GM23248 (cell line): ENCODE data around the gene PSPC1. TPM values are rescaled to one million over a fixed set of nuclear protein-coding genes. Genes with fewer than 3 reads are reported as not detected.

Experiments
- DNase-seq: peaks from one replicate; pipeline ENCODE4 v3.0.0-alpha.2; 2015
- H2AFZ ChIP-seq: fragments of 200-600 bp; sonication (generic); 2 replicates; pipeline ENCODE4 v1.6.1; 2016; ENCODE audit warnings: antibody characterized with exemption
- H3F3A ChIP-seq: fragments of 200-600 bp; sonication (generic); 2 replicates; pipeline ENCODE4 v1.6.1; 2016; ENCODE audit warnings: mild to moderate bottlenecking, antibody characterized with exemption, mixed run types; ENCODE audit not compliant: insufficient read depth
- H3K27ac ChIP-seq: fragments of 200-600 bp; sonication (generic); 2 replicates; pipeline ENCODE4 v1.5.1; 2016; ENCODE audit warnings: mild to moderate bottlenecking
- H3K27me3 ChIP-seq: fragments of 200-600 bp; sonication (generic); replicated peaks from 2 replicates; pipeline ENCODE4 v1.6.1; 2016; ENCODE audit warnings: mild to moderate bottlenecking; ENCODE audit not compliant: insufficient read depth
- H3K36me3 ChIP-seq: fragments of 200-600 bp; sonication (generic); 2 replicates; pipeline ENCODE4 v1.6.1; 2016; ENCODE audit warnings: low read depth, mild to moderate bottlenecking
- H3K4me1 ChIP-seq: fragments of 200-600 bp; sonication (generic); 2 replicates; pipeline ENCODE4 v1.6.1; 2016; ENCODE audit warnings: mild to moderate bottlenecking; ENCODE audit not compliant: insufficient read depth
- H3K4me2 ChIP-seq: fragments of 200-600 bp; sonication (generic); one replicate; pipeline ENCODE4 v1.6.1; 2016; ENCODE audit warnings: mild to moderate bottlenecking; ENCODE audit not compliant: unreplicated experiment
- H3K4me3 ChIP-seq: fragments of 200-600 bp; sonication (generic); 2 replicates; pipeline ENCODE4 v1.5.1; 2016; ENCODE audit warnings: mild to moderate bottlenecking
- H3K79me2 ChIP-seq: fragments of 200-600 bp; sonication (generic); 2 replicates; pipeline ENCODE4 v1.6.1; 2016; ENCODE audit warnings: mild to moderate bottlenecking; ENCODE audit not compliant: insufficient read depth
- H3K9ac ChIP-seq: fragments of 200-600 bp; sonication (generic); 2 replicates; pipeline ENCODE4 v1.6.1; 2016; ENCODE audit warnings: mild to moderate bottlenecking
- H3K9me2 ChIP-seq: fragments of 200-600 bp; sonication (generic); 2 replicates; pipeline ENCODE4 v1.6.1; 2016; ENCODE audit warnings: mixed run types, mild to moderate bottlenecking, moderate library complexity; ENCODE audit not compliant: insufficient read depth
- H3K9me3 ChIP-seq: fragments of 200-600 bp; sonication (generic); one replicate; pipeline ENCODE4 v1.6.1; 2017; ENCODE audit warnings: low read depth
- H4K20me1 ChIP-seq: fragments of 200-600 bp; sonication (generic); 2 replicates; pipeline ENCODE4 v1.6.0; 2016; ENCODE audit not compliant: insufficient read depth
- EZH2 ChIP-seq: fragments of 200-600 bp; sonication (generic); IDR thresholded peaks from 2 replicates; pipeline ENCODE4 v1.6.1; 2018; ENCODE audit warnings: antibody characterized with exemption, mild to moderate bottlenecking; ENCODE audit not compliant: insufficient read depth, poor library complexity, severe bottlenecking
- EZH2phosphoT487 ChIP-seq: fragments of 200-600 bp; sonication (generic); IDR thresholded peaks from 2 replicates; pipeline ENCODE4 v1.6.1; 2018; ENCODE audit warnings: antibody characterized with exemption, moderate library complexity, mild to moderate bottlenecking, low read depth; ENCODE audit not compliant: insufficient read depth
- WGBS, 2 experiments: methylation state at CpG; one replicate each; pipeline ENCODE4 v1.1.6; 2015 to 2017; ENCODE audit warnings: low lambda C conversion rate in 2 of 2, low coverage in 1 of 2; ENCODE audit errors: missing lambda C conversion rate in 2 of 2; 5-methylcytosine and 5-hydroxymethylcytosine counted together
- in situ Hi-C: fragments of 300-500 bp; cut with MboI; formaldehyde crosslinking; loops from 2 replicates; pipeline ENCODE4 v1.15.0; 2020
- polyA plus RNA-seq: library from polyadenylated mRNA; unstranded; fragments of >200 nt; fragmentation: Nextera tagmentation; extraction: Ambion mirVana; gene quantifications from 2 replicates; pipeline ENCODE4 v1.2.1, GENCODE V29; 2016
- total RNA-seq: library from RNA; depleted of rRNA; stranded (reverse); fragments of >200 nt; shearing (Covaris generic); gene quantifications from 2 replicates; pipeline ENCODE4 v1.2.3, GENCODE V29; 2014

The PSPC1 gene
- total and polyA plus RNA-seq, 2 experiments from 2014 or later: 17.2 to 27.9 TPM

GRCh38 chr13:19681517-19681916 is 101.2 kb downstream of the PSPC1 start:
- no peaks in the 10 kb centered on the region for H3K27me3 ChIP-seq
- H3K4me3 ChIP-seq: no peak overlapping the region
- no peak overlapping the region for H2AFZ ChIP-seq
- no peaks in the 10 kb centered on the region for H3K9me2 ChIP-seq
- H3K4me2 ChIP-seq: no peak overlapping the region
- H3K9me3 ChIP-seq: no peaks in the 10 kb centered on the region
- WGBS, 2 experiments: 53 to 55% methylated on average over 2 of the region's 2 CpGs
- H3K27ac ChIP-seq: no peak overlapping the region
- H3F3A ChIP-seq: peaks cover 9% of the 10 kb centered on the region; the same call in 1 of the 2 replicates
- in situ Hi-C loops: loop anchor here (10.0 kb wide), 1 partner anchor 57 kb away; no protein-coding TSS in a partner anchor
- TF ChIP-seq EZH2phosphoT487 (no peak), EZH2 (no peak)
- peaks cover 5% of the 10 kb centered on the region; the same call in 1 of the 2 replicates for H4K20me1 ChIP-seq
- no peak overlapping the region for H3K9ac ChIP-seq
- no peaks in the 10 kb centered on the region for H3K4me1 ChIP-seq
- peaks cover 5% of the 10 kb centered on the region; the same call in 1 of the 2 replicates for H3K79me2 ChIP-seq
- H3K36me3 ChIP-seq: peaks cover 5% of the 10 kb centered on the region
- DNase-seq: no peak

GRCh38 chr13:19680751-19681150 is 102.0 kb downstream of the PSPC1 start:
- Histone ChIP-seq H3K79me2 (peaks cover 5% of the 10 kb centered on the region; the same call in 1 of the 2 replicates), H3K9me2 (no peaks in the 10 kb centered on the region), H3K27me3 (no peaks in the 10 kb centered on the region), H3K4me2 (no peak overlapping the region), H3K9ac (no peak overlapping the region), H3K36me3 (peaks cover 13% of the 10 kb centered on the region), H4K20me1 (peaks cover 5% of the 10 kb centered on the region; the same call in 1 of the 2 replicates), H3F3A (peaks cover 17% of the 10 kb centered on the region; the same call in 1 of the 2 replicates), H3K4me3 (no peak overlapping the region), H3K9me3 (no peaks in the 10 kb centered on the region), H2AFZ (no peak overlapping the region), H3K4me1 (no peaks in the 10 kb centered on the region), H3K27ac (no peak overlapping the region)
- WGBS, 2 experiments: 93 to 94% methylated on average over 7 of the region's 7 CpGs
- in situ Hi-C loops: loop anchor here (10.0 kb wide), 1 partner anchor 56 kb away; no protein-coding TSS in a partner anchor
- DNase-seq: no peak
- TF ChIP-seq EZH2phosphoT487 (no peak), EZH2 (no peak)

- 83 to 88% methylated on average over 3 of the region's 3 CpGs for WGBS, 2 experiments
- TF ChIP-seq EZH2 (no peak), EZH2phosphoT487 (no peak)
Observed at GRCh38 chr13:19676168-19676567, 106.6 kb downstream of the PSPC1 start.

GRCh38 chr13:19674898-19675297 is 107.8 kb downstream of the PSPC1 start:
- no peak overlapping the region for H3K9ac ChIP-seq
- peaks cover 53% of the 10 kb centered on the region for H3K36me3 ChIP-seq
- H3K27me3 ChIP-seq: no peaks in the 10 kb centered on the region
- TF ChIP-seq EZH2phosphoT487: no peak
- no peak for TF ChIP-seq EZH2
- H3K4me3 ChIP-seq: no peak overlapping the region
- H3K79me2 ChIP-seq: no peaks in the 10 kb centered on the region
- in situ Hi-C loops: no loop called here
- no peak overlapping the region for H2AFZ ChIP-seq
- 97 to 98% methylated on average over 10 of the region's 10 CpGs for WGBS, 2 experiments
- H3K4me2 ChIP-seq: no peak overlapping the region
- peaks cover 24% of the 10 kb centered on the region; the same call in 1 of the 2 replicates for H3F3A ChIP-seq
- H3K27ac ChIP-seq: no peak overlapping the region
- no peaks in the 10 kb centered on the region for H3K9me3 ChIP-seq
- no peaks in the 10 kb centered on the region for H4K20me1 ChIP-seq
- H3K4me1 ChIP-seq: no peaks in the 10 kb centered on the region
- H3K9me2 ChIP-seq: no peaks in the 10 kb centered on the region
- DNase-seq: no peak

More at GRCh38 chr13:19676168-19676567, 106.6 kb downstream of the PSPC1 start:
- no peaks in the 10 kb centered on the region for H3K9me3 ChIP-seq
- no peak overlapping the region for H2AFZ ChIP-seq
- H3K27ac ChIP-seq: no peak overlapping the region
- no peaks in the 10 kb centered on the region for H3K4me1 ChIP-seq
- in situ Hi-C loops: no loop called here
- H4K20me1 ChIP-seq: peaks cover 5% of the 10 kb centered on the region; the same call in 1 of the 2 replicates
- H3K27me3 ChIP-seq: no peaks in the 10 kb centered on the region
- H3K4me2 ChIP-seq: no peak overlapping the region
- peaks cover 5% of the 10 kb centered on the region; the same call in 1 of the 2 replicates for H3K79me2 ChIP-seq
- H3K9ac ChIP-seq: no peak overlapping the region
- no peaks in the 10 kb centered on the region for H3K9me2 ChIP-seq
- no peak for DNase-seq
- H3K4me3 ChIP-seq: no peak overlapping the region
- H3F3A ChIP-seq: peaks cover 24% of the 10 kb centered on the region; the same call in 1 of the 2 replicates
- H3K36me3 ChIP-seq: peaks cover 40% of the 10 kb centered on the region
